GM10266 (cell line): ENCODE measurements around the gene MFAP4.

Source experiments
- DNase-seq: peaks from one replicate; pipeline ENCODE4 v3.0.0; 2012; ENCODE audit errors: extremely low spot score
- TF ChIP-seq, protein P1 (sequence below): IDR thresholded peaks from 2 replicates; pipeline ENCODE4 v1.5.1; 2012; ENCODE audit warnings: mild to moderate bottlenecking, low read depth; ENCODE audit not compliant: control insufficient read depth, insufficient read depth; ENCODE audit errors: missing control alignments

The MFAP4 gene

DNA sequence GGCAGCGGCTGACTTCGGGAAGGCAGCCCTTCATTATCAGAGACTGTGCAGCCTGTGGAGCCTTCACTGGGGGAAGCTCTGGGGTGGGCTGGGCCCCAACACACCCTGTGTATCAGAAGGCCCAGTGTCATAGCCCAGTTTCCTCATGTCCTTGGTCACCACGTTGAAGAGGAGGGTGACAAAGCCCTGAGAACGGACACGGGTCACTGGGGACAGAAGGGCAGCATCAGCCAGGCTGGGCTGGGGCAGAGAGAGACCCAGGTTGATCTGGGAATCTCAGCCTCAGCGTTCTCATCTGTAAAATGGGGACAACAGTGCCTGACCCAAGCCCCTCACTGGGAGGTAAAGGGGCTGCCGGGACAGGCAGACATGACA is 43.7 kb downstream of the MFAP4 start:
- DNase-seq = no peak
- TF ChIP-seq, protein P1, sequence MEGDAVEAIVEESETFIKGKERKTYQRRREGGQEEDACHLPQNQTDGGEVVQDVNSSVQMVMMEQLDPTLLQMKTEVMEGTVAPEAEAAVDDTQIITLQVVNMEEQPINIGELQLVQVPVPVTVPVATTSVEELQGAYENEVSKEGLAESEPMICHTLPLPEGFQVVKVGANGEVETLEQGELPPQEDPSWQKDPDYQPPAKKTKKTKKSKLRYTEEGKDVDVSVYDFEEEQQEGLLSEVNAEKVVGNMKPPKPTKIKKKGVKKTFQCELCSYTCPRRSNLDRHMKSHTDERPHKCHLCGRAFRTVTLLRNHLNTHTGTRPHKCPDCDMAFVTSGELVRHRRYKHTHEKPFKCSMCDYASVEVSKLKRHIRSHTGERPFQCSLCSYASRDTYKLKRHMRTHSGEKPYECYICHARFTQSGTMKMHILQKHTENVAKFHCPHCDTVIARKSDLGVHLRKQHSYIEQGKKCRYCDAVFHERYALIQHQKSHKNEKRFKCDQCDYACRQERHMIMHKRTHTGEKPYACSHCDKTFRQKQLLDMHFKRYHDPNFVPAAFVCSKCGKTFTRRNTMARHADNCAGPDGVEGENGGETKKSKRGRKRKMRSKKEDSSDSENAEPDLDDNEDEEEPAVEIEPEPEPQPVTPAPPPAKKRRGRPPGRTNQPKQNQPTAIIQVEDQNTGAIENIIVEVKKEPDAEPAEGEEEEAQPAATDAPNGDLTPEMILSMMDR = no peak

- DNase-seq = no peak
- TF ChIP-seq, protein P1 = no peak
These were observed 44.3 kb downstream of the MFAP4 start for GRCh38 chr17:19342611-19343255.

- TF ChIP-seq, protein P1 = no peak
- no peak for DNase-seq
These were observed 45.1 kb downstream of the MFAP4 start for GRCh38 chr17:19341641-19342610.

DNA sequence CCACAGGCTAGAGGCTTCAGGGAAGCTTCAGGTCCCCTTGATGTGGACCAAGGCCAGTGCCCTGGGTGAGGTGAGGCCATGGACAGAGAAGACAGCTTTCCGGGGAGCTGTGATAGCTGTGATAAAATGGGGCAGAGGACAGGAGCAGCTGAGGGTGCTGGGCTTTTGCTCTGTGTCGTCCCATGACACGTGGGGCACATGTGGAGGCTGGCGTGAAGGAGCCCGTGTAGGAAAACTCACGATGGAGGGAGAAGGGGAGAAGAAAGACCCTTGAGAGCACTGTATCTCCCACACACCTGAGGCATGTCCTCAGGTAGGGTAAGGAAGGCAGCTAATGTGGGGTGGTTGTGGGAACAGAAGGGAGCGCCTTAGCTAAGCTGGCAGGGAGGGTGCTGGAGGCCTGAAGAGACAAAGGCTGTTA is 45.8 kb downstream of the MFAP4 start:
- no peak for DNase-seq
- TF ChIP-seq, protein P1 = no peak

GRCh38 chr17:19339341-19339815 is 47.6 kb downstream of the MFAP4 start:
- DNase-seq = no peak
- TF ChIP-seq, protein P1 = no peak

DNA sequence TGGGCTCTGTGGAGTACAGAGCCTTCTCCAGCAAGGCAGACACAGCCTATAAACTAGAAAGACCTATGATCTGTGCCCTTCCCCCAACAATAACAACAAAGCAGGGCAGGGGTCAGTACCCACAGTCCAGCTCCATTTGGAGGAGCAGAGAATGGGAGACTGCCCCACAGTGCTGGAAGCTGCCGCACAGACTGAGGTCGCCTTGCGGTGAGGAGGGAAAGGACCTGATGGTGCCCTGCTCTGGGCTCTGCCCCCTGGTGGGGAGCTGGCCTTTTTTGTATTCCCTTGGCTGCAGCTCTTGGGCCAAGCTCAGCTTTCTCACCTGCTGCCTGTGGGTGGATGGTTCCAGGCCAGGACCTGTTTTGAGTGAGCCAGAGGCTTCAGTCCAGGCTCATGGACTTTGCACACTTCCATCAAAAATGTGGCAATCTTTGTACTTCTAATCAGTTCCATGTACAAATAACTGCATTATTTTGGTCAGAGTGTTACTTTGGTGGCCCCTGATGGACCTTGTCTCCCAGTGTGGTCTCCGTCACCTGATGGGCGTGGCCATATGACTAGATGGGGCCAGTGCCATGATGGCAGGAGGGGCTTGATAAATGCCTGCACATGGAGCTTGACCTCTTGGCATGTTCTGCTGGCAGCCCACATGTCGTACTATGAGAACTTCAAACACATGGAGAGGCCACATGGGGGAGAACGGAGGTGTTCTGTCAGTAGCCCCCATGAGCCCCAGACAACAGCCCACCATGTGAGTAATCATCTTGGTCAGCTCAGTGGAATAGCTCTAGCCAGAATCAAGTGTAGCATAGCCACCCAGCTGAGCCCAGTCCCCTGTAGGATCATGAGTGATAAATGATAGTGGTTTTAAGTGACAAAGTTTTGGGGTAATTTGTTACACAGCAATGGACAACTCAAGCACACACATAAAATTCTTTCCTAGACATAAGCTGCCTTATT is 48.7 kb downstream of the MFAP4 start:
- TF ChIP-seq, protein P1 = peak; percentile 71
- DNase-seq = peak; percentile 81
